Loucy (cell line): ENCODE results near the gene LAP3.

Experiments
- CTCF ChIP-seq: fragments of 200-600 bp; sonication (generic); conservative IDR thresholded peaks from 2 replicates; pipeline ENCODE4 v1.5.1; 2014; ENCODE audit warnings: mild to moderate bottlenecking, antibody characterized with exemption, low read length
- EZH2phosphoT487 ChIP-seq: fragments of 200-600 bp; IDR thresholded peaks from 2 replicates; pipeline ENCODE4 v1.6.1; 2018; ENCODE audit warnings: antibody characterized with exemption, mild to moderate bottlenecking, moderate library complexity, borderline replicate concordance

DNA sequence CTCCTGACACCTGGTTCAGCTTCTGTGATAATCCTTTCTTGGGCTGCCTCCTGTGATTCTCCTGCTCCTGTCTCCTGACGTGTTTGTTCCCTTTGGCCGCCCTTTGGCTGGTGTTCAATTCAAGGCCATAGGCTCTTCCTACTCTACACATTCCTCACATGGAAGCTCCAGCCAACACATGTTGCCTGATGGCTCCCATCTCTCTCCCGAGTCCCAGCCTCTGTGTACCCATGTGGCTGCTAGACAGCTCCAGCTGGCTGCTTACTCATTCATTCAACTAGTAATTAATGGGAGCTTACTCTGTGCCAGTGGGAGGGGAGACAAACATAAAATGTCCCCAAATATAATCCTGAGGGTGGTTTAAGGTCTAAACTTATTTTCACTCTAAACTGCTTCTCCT lies 28.2 kb downstream of the LAP3 start:
- TF ChIP-seq EZH2phosphoT487 (no peak), CTCF (no peak)
